ENCODE data around the gene PRKN.

GRCh38 chr6:161641175-161641574, 1086.4 kb downstream of the PRKN start:
- TF ChIP-seq CTCF (IDR thresholded peaks at IDR 0.05; ENCODE audit: low read depth, low read length) (no peak), EZH2phosphoT487 (IDR thresholded peaks at IDR 0.05; ENCODE audit: low read depth) (no peak)

Data from OCI-LY3 (cell line).